ENCODE results near the gene LETM1. TPM values are rescaled to one million over a fixed set of nuclear protein-coding genes. Genes with fewer than 3 reads are reported as not detected.
A peak's percentile ranks its signal among the peaks of the same experiment; 100 is the strongest.

LETM1 gene
- total and polyA plus RNA-seq, 5 experiments from 2014 or later: 10.8 to 41.9 (median 12.9) TPM

DNA sequence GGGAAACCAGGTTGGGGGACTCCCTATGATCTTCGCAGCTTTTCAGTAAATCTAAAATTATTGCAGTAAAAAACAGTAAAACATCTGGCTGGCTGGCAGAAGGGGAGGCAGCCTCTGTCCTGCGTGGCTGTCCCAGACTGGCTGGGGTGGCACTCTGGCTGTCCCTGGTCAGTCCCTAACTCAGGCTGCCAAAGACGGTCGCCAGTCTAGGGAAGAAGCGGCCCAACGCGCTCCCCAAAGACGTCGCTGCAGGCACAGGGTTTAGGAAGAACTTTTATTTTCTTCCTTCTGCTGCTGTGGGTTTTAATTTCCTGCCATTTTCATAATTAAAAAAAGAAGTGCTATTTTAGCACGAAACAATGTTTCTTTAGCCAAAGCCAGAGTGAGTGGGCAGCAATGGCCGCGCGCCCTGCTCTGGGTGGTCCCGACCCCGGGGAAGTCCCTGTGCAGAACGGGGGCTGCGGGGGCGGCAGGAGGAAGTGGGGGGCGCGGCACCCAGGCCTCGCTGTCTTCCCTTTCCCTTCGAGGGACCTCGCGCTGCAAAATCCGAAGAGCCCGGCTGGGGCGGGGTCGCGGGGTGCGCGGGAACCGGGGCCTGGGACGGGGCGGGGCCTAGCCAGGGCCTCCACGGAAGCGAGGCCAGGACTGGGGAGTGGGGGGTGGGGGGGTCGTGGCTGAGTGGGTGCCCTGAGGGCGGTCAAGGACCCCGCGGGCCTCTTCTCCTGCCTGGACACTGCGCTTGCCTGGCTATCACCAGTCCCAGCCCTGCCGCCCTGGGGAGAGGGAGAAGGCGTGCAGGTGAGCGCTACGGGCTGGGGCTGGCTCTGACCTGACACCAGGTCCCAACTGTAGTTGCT is 6.3 kb upstream of the LETM1 start:
- H3K4me1 Mint-ChIP-seq: peaks cover 19 to 36% (median 32%) of the 10 kb centered on the region in 4 donors

DNA sequence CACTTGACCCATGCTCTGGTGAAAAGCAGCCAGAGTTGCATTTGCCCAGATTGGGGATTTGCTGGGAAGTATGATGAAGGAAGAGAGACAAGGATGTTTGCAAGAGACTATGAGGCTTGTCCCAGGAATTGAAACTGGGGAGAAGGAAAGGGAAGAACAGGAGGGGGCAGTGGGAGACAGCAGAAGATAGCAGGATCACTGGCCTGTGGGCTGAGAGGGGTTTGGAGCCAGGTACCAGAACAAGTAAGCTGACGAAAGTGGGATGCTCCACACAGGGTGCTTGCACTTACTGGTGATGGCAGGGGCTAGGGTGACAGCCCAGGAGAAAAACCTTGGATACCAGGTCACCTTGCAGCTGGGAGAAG is 3.4 kb upstream of the LETM1 start:
- H3K27ac Mint-ChIP-seq: peak overlapping the region in 8 of 10 donors; percentile 1 to 86 (median 50)
- H3K9me3 Mint-ChIP-seq: no peaks in the 10 kb centered on the region
- POLR2A ChIA-PET: interaction anchor here (0.6 to 1.5 kb wide), 2 partner anchors 147 to 725 kb away, joined by 3 to 5 read pairs; partner anchors contain the start of gene SLBP
- no peaks in the 10 kb centered on the region for H3K36me3 Mint-ChIP-seq
- no peaks in the 10 kb centered on the region for H3K27me3 Mint-ChIP-seq
- DNase-seq: no peak
- no peak for ATAC-seq
- peaks cover 21 to 48% (median 44%) of the 10 kb centered on the region in 4 donors for H3K4me1 Mint-ChIP-seq
- peak overlapping the region in 3 of 10 donors; percentile 1 to 52 (median 40) for H3K4me3 Mint-ChIP-seq

More for the DNA sequence above, 6.3 kb upstream of the LETM1 start:
- POLR2A ChIA-PET: interaction anchor here (0.6 to 2.3 kb wide), 6 partner anchors 8 to 1414 kb away, joined by 3 to 20 read pairs (median 3); partner anchors contain the start of genes NSD2 and RNF4
- H3K4me3 Mint-ChIP-seq: peak overlapping the region; percentile 75 to 91 (median 88)
- H3K36me3 Mint-ChIP-seq: no peaks in the 10 kb centered on the region
- ATAC-seq: peak; percentile 79 to 82
- H3K27ac Mint-ChIP-seq: peak overlapping the region; percentile 87 to 97 (median 93)
- no peaks in the 10 kb centered on the region for H3K27me3 Mint-ChIP-seq
- peak in 6 of 10 donors; percentile 15 to 50 (median 38) for DNase-seq
- H3K9me3 Mint-ChIP-seq: no peaks in the 10 kb centered on the region

DNA sequence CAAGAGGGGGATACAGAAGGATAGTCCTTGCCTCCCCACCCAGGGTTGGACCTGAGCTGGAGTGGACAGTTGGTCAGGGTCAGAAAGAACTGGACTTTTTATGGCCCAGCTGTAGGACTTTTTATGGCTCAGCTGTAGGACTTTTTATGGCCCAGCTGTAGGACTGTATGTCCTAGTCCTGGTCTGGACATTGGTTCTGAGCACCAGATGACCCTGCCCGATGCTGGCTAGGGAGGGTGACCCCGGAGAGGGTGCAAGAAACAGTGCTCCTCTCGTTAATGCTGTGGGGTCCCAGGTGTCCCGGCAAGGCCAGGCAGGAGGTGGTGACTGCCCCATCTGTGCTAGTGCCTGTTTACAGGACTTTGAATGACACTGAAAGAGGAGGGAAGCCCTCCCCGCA is 2.0 kb upstream of the LETM1 start:
- no peaks in the 10 kb centered on the region for H3K9me3 Mint-ChIP-seq
- DNase-seq (no peak), ATAC-seq (no peak)
- H3K27me3 Mint-ChIP-seq: no peaks in the 10 kb centered on the region
- peak overlapping the region in 2 of 10 donors; percentile 52 to 80 for H3K27ac Mint-ChIP-seq
- H3K36me3 Mint-ChIP-seq: peaks cover 0 to 3% (median 0%) of the 10 kb centered on the region in 3 donors
- POLR2A ChIA-PET: interaction anchor here (0.7 to 3.6 kb wide), 3 partner anchors 12 to 146 kb away, joined by 4 to 57 read pairs (median 5); partner anchors contain the start of genes NSD2 and SLBP
- H3K4me1 Mint-ChIP-seq: peaks cover 16 to 44% (median 40%) of the 10 kb centered on the region in 4 donors
- H3K4me3 Mint-ChIP-seq: peak overlapping the region in 1 of 10 donors; percentile 76

DNA sequence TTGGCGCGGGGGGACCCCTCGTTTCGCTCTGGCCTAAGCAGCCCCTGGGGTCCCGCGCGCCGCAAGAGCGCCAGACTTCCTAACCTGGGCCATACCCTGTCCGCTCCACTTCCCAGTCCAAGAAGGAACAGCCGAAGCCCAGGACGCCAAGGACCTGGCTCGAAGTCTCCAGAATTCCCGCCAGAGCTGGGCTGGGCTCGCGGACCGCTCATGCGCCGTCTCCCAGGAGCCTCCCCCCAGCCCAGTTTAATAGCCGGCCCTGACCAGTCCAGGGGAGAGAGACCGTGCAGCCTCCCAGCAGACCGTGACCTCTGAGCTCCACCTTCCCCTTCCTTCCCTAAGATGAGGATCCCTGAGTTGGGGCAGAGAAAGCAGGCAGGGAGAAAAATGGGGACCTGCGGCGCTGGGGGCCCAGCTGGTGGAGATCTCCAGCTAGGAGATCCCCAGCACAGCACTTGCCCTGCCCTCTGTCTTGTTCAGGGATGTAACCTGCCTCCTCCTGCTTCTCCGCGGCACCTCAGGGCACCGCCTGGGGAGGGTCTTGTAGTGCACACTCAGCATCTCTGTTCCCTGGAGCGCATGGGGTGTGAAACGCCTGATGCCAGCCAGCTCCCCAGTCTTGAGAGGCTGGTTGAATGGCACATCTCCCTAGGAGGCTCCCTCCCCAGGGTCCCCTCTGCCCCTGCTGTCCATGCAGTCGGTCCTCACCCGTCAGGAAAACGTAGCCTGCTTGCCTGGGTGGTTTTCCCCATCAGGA is 1.2 kb upstream of the LETM1 start:
- H3K27me3 Mint-ChIP-seq: no peaks in the 10 kb centered on the region
- H3K27ac Mint-ChIP-seq: peak overlapping the region in 9 of 10 donors; percentile 24 to 90 (median 45)
- no peak for ATAC-seq
- H3K9me3 Mint-ChIP-seq: no peaks in the 10 kb centered on the region
- DNase-seq: no peak
- peaks cover 0 to 5% (median 0%) of the 10 kb centered on the region in 3 donors for H3K36me3 Mint-ChIP-seq
- H3K4me1 Mint-ChIP-seq: peaks cover 15 to 48% (median 41%) of the 10 kb centered on the region in 4 donors
- peak overlapping the region; percentile 71 to 88 (median 78) for H3K4me3 Mint-ChIP-seq
- POLR2A ChIA-PET: interaction anchor here (0.6 to 3.6 kb wide), 5 partner anchors 11 to 169 kb away, joined by 4 to 57 read pairs (median 8); partner anchors contain the start of gene NSD2

DNA sequence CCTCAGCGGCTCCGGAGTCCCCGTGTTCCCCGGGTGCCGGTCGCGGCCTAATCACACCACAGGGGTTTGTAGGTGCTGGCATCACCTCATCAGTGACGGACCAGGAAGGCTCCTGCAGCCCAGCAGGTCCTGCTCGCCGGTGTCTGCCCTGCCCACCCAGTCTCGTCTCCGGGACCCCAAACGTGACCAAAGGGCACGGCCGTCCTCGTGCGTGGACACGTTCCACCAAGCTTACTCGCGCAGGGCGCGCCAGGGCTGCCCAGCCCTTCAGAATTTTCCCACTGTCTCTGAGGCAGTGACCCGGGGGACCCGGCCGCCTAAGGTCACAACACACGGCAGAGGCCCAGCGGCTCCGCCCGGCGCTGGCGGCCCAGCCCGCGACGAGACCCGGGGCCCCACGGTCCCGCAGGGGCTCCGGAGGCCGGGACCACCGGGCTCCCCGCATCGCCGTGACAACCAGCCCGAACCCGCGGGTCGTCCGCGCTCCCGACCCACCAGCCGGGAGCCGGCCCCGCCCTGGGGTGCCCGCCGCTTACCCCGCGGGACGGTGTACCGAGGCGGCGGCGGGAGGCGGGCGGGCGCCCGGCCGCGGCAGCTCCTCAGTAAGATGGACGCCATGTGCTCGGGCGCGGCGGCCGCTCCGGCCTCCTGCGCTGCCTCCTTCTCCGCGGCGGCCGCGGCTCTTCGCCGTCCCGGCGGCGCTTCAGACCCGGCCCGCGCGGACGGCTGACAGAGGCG is 454 bp downstream of the LETM1 start:
- POLR2A ChIA-PET: interaction anchor here (0.8 to 3.6 kb wide), 6 partner anchors 9 to 132 kb away, joined by 3 to 57 read pairs (median 5); partner anchors contain the start of gene NSD2
- Mint-ChIP-seq H3K9me3 (no peaks in the 10 kb centered on the region), H3K36me3 (peaks cover 0 to 5% (median 0%) of the 10 kb centered on the region in 3 donors), H3K27me3 (no peaks in the 10 kb centered on the region), H3K4me3 (peak overlapping the region; percentile 71 to 88 (median 82)), H3K27ac (peak overlapping the region in 8 of 10 donors; percentile 37 to 91 (median 56)), H3K4me1 (peaks cover 25 to 55% (median 46%) of the 10 kb centered on the region in 4 donors)
- peak in 1 of 2 donors; percentile 24 for ATAC-seq
- DNase-seq: peak in 2 of 10 donors; percentile 10 to 20

DNA sequence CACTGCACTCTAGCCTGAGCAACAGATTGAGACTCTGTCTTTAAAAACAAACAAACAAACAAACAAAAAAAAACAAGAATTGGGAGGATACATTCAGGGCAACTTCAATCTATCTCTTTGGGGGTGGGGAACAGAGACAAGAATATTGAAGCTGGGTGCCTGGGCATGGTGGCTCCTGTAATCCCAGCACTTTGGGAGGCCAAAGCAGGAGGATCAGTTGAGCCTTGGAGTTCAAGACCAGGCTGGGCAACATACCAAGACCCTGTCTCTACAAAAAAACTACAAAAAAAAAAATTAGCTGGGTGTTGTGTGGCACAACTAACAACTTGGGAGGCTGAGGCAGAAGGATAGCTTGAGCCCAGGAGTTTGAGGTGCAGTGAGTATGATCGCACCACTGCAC is 1.2 kb downstream of the LETM1 start:
- H3K36me3 Mint-ChIP-seq: peaks cover 0 to 5% (median 0%) of the 10 kb centered on the region in 3 donors
- no peaks in the 10 kb centered on the region for H3K27me3 Mint-ChIP-seq
- peak overlapping the region; percentile 68 to 88 (median 82) for H3K4me3 Mint-ChIP-seq
- peak overlapping the region in 9 of 10 donors; percentile 27 to 93 (median 77) for H3K27ac Mint-ChIP-seq
- peaks cover 25 to 59% (median 49%) of the 10 kb centered on the region in 4 donors for H3K4me1 Mint-ChIP-seq
- POLR2A ChIA-PET: interaction anchor here (1.4 to 2.2 kb wide), 3 partner anchors 10 to 132 kb away, joined by 3 to 14 read pairs (median 6); partner anchors contain the start of gene NSD2
- no peaks in the 10 kb centered on the region for H3K9me3 Mint-ChIP-seq
- ATAC-seq (no peak), DNase-seq (no peak)

DNA sequence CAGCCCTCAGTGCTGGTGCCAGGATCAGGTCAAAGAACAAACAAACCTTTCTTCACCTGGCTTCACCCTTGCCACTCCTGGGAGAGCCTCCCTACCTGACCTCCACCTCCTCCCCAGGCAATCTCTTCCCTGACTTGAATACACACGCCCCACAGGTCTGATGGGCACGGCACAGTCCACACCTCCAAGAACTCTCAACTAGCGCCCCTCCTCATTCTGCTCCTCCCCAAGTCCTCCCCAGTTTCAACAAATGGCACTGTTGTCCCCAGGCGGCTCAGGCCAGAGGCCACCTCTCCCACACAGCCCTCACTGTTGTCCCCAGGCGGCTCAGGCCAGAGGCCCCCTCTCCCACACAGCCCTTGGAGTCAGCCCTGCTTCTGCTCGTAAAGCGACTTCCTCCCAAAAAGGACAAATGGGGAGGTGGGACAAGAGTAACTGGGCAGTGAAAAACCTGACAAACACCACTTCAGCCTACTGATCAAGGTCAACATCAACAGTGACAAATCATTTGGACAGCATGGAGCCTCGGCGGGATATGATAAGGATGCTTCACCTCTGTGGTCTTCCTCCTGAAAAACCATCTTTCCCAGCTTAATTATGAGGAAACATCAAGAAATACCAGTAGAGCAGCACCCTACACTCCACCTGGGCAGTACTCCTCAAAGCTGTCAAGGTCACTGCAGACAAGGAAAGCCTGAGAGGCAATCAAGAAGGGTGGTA is 2.9 kb downstream of the LETM1 start:
- H3K4me3 Mint-ChIP-seq: peak overlapping the region in 6 of 10 donors; percentile 2 to 64 (median 41)
- peaks cover 23 to 58% (median 50%) of the 10 kb centered on the region in 4 donors for H3K4me1 Mint-ChIP-seq

DNA sequence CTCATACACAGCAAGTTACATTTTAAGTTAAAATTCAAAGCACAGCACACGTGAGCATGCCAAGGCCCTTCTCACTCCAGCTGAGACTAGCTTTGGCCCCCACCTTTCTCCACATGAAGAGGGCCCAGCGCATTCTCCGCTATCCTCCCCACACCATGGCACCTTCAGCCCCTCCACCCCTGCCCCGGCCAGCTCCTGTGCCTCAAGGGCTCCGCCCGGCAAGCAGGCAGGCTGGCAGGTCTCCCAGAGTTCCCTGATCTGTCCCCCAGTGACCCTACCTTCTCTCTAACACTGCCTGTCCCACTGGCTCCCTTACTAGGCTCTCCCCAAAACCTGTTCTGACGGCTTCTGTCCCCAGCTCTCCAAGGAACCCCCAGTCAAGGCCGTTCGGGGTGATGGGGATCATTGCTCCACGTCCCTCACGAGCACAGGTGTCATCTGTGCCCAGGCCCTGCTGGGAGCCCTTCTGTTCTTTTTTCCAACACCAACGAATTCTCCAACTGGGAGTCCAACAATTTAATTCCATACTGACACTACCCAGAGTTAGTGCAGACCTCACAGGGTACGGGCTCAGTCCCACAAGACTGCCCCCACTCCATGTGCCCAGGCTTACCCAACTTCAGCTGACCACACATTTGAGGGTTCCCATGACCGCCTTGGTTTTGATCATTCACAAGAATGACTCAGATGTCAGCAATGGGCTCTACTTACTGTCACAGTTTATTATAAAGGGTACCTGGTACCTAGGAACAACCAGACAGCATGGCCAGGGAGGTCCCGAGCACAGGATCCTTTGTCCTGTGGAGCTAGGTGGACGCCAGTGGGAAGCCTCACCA is 4.2 kb downstream of the LETM1 start:
- Mint-ChIP-seq H3K36me3 (peaks cover 0 to 16% (median 5%) of the 10 kb centered on the region in 3 donors), H3K27ac (peak overlapping the region in 9 of 10 donors; percentile 8 to 67 (median 38)), H3K4me1 (peaks cover 19 to 49% (median 42%) of the 10 kb centered on the region in 4 donors), H3K27me3 (no peaks in the 10 kb centered on the region), H3K9me3 (no peaks in the 10 kb centered on the region), H3K4me3 (peak overlapping the region in 3 of 10 donors; percentile 27 to 54 (median 41))
- POLR2A ChIA-PET: no interaction called here
- ATAC-seq (no peak), DNase-seq (no peak)

More for the DNA sequence above, 2.9 kb downstream of the LETM1 start:
- H3K27me3 Mint-ChIP-seq: no peaks in the 10 kb centered on the region
- DNase-seq (no peak), ATAC-seq (no peak)
- H3K36me3 Mint-ChIP-seq: peaks cover 0 to 7% (median 2%) of the 10 kb centered on the region in 3 donors
- POLR2A ChIA-PET: interaction anchor here (1.7 kb wide), 1 partner anchor 17 kb away, joined by 6 read pairs; the partner anchor contains the start of gene NSD2
- peak overlapping the region in 4 of 10 donors; percentile 20 to 81 (median 66) for H3K27ac Mint-ChIP-seq
- no peaks in the 10 kb centered on the region for H3K9me3 Mint-ChIP-seq

DNA sequence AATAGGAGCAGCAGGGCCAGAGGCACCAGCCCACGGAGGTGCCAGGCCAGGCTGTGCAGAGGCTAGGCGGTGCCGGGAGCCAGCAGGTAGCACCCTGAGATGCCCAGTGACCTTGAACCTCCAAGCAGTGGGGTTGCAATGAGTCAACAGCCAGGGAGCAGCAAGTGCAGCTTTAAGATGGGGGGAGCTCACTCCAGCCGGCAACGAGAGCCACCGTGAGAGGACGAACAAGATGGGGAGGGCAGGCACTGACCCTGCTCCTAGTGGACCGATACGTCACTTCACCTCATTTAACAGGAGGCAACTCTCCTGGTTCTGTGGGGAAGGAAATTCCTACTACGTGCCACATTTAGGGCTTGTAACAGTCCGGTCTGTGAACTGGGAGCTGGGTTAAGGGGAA is 4.8 kb downstream of the LETM1 start:
- POLR2A ChIA-PET: interaction anchor here (0.6 kb wide), 1 partner anchor 12 kb away, joined by 3 read pairs; no protein-coding TSS in a partner anchor
- H3K27me3 Mint-ChIP-seq: no peaks in the 10 kb centered on the region
- DNase-seq (no peak), ATAC-seq (no peak)
- H3K4me3 Mint-ChIP-seq: peak overlapping the region in 4 of 10 donors; percentile 13 to 52 (median 22)
- peaks cover 18 to 48% (median 41%) of the 10 kb centered on the region in 4 donors for H3K4me1 Mint-ChIP-seq
- peak overlapping the region in 9 of 10 donors; percentile 8 to 73 (median 62) for H3K27ac Mint-ChIP-seq
- no peaks in the 10 kb centered on the region for H3K9me3 Mint-ChIP-seq
- H3K36me3 Mint-ChIP-seq: peaks cover 0 to 23% (median 8%) of the 10 kb centered on the region in 3 donors

DNA sequence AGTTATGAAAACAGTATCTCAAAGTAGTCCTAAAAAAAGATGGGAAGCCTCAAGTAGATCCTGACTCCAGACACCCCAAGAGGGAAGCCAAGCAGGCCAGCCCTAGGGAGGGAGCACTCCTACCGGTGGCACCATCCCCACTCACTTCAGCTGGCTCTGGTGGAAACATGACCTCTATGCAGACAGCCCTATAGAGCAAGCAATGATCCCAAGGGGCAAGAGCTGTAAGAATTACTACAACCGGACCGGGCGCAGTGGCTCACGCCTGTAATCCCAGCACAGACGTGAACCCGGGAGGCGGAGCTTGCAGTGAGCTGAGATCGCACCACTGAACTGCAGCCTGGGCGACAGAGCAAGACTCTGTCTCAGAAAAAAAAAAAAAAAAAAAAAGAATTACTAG is 5.7 kb downstream of the LETM1 start:
- no peaks in the 10 kb centered on the region for H3K27me3 Mint-ChIP-seq
- peak overlapping the region in 1 of 10 donors; percentile 2 for H3K27ac Mint-ChIP-seq

More for the DNA sequence above, 5.7 kb downstream of the LETM1 start:
- ATAC-seq (no peak), DNase-seq (no peak)
- H3K4me1 Mint-ChIP-seq: peaks cover 18 to 48% (median 41%) of the 10 kb centered on the region in 4 donors
- peaks cover 0 to 30% (median 8%) of the 10 kb centered on the region in 3 donors for H3K36me3 Mint-ChIP-seq
- H3K4me3 Mint-ChIP-seq: no peak overlapping the region
- H3K9me3 Mint-ChIP-seq: no peaks in the 10 kb centered on the region
- POLR2A ChIA-PET: interaction anchor here (0.7 kb wide), 3 partner anchors 128 to 914 kb away, joined by 3 to 4 read pairs (median 3); no protein-coding TSS in a partner anchor
